ENCODE results near the gene GPR146. TPM values are rescaled to one million over a fixed set of nuclear protein-coding genes. Genes with fewer than 3 reads are reported as not detected.

The GPR146 gene
- total and polyA plus RNA-seq, 2 of the 8 experiments (the other 6 are each of a cell fraction or from before 2014, with no cell fraction given), result 1.8 to 2.7 TPM

DNA sequence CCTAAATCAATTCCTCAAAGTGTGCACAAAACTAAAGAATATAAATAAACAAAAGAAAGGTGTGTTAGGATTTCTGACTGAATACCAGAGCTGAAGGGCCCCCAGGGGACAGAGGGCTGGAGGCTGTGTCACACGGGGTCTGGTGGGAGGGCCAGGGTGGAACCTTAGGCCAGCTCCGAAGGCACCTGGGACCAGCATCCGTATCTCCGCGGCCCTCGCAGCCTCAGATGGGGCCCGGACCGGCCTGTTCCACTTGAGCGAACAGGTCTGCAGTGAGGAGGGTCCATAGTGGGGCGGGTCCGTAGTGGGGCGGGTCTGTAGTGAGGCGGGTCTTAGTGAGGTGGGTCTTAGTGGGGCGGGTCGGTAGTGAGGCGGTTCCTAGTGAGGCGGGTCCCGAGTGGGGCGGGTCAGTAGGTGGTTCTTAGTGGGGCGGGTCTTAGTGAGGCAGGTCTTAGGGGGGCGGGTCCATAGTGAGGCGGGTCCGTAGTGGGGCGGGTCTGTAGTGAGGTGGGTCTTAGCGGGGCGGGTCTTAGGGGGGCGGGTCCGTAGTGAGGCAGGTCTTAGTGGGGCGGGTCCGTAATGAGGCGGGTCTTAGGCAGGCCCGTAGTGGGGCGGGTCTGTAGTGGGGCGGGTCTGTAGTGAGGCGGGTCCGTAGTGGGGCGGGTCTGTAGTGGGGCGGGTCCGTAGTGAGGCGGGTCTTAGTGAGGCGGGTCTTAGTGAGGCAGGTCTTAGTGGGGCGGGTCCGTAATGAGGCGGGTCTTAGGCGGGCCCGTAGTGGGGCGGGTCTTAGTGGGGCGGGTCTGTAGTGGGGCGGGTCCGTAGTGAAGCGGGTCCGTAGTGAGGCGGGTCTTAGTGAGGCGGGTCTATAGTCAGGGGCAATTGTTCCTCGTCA is 15.1 kb downstream of the GPR146 start:
- no peak overlapping the region for H2BK5ac ChIP-seq (ENCODE audit: low read depth, low read length)
- no peak overlapping the region for H2BK12ac ChIP-seq (ENCODE audit: low read depth, low read length)
- H2AK5ac ChIP-seq (ENCODE audit: low read depth, low read length), result no peak overlapping the region
- H3K4ac ChIP-seq (replicated peaks; ENCODE audit: insufficient read length, low read depth, low read length), result no peak overlapping the region
- peak; percentile 75 to 93 for DNase-seq (ENCODE audit: low read depth in 1 of 2, low spot score in 2 of 2)
- no peak overlapping the region for H2BK15ac ChIP-seq (ENCODE audit: low read length)
- H3K36me3 ChIP-seq (ENCODE audit: control insufficient read depth in 2 of 4, insufficient read depth in 4 of 4, low read length in 3 of 4), result peaks cover 0 to 11% (median 0%) of the 10 kb centered on the region in 4 experiments; a peak in 1 of 8 replicates
- H3K79me1 ChIP-seq (ENCODE audit: low read depth, low read length), result peaks cover 5% of the 10 kb centered on the region; the same call in 1 of the 2 replicates
- H4K8ac ChIP-seq (ENCODE audit: extremely low read depth, insufficient read depth, low read length), result no peak overlapping the region
- H3K27me3 ChIP-seq (replicated peaks in 1 of 4; ENCODE audit: control insufficient read depth in 3 of 4, extremely low read depth in 1 of 4, insufficient read depth in 3 of 4, low read length in 3 of 4), result no peaks in the 10 kb centered on the region
- no peak overlapping the region for H4K91ac ChIP-seq (replicated peaks; ENCODE audit: insufficient read length, low read length)
- peak overlapping the region; percentile 62 to 89 for H3K4me2 ChIP-seq (ENCODE audit: insufficient read depth in 1 of 2, low read depth in 2 of 2, low read length in 2 of 2)
- POLR2A ChIA-PET (ENCODE audit: partially characterized antibody), result interaction anchor here (1.2 to 2.0 kb wide), 5 partner anchors 15 to 66 kb away, joined by 3 to 8 read pairs (median 6); partner anchors contain the start of gene GPR146
- H3K4me1 ChIP-seq (replicated peaks in 1 of 4; ENCODE audit: control insufficient read depth in 3 of 4, insufficient read depth in 4 of 4, low read length in 3 of 4), result peaks cover 0 to 17% (median 11%) of the 10 kb centered on the region in 4 experiments; a peak in 6 of 7 replicates
- peak; percentile 76 for FAIRE-seq
- no peaks in the 10 kb centered on the region for H3K9me3 ChIP-seq (ENCODE audit: insufficient read depth in 2 of 2, low read depth in 1 of 2, low read length in 1 of 2)
- no peak overlapping the region for H3K9ac ChIP-seq (replicated peaks in 1 of 4; ENCODE audit: extremely low read depth in 1 of 4, low read depth in 3 of 4, low read length in 3 of 4)
- H3K14ac ChIP-seq (ENCODE audit: insufficient read length), result no peak overlapping the region
- H2BK20ac ChIP-seq (ENCODE audit: low read length), result no peak overlapping the region
- no peak overlapping the region for H3K56ac ChIP-seq (replicated peaks; ENCODE audit: insufficient read length, low read depth, low read length)
- peak overlapping the region; percentile 15 to 55 (median 30); a peak in 7 of 8 replicates for H3K4me3 ChIP-seq (ENCODE audit: extremely low read depth in 1 of 4, insufficient read depth in 2 of 4, low read depth in 3 of 4, low read length in 4 of 4)
- no peak overlapping the region for H2AFZ ChIP-seq (ENCODE audit: low read length)
- no peaks in the 10 kb centered on the region; a peak in 1 of 4 replicates for H3K79me2 ChIP-seq (ENCODE audit: control insufficient read depth in 1 of 2, insufficient read depth in 2 of 2, low read length in 2 of 2)
- H3K18ac ChIP-seq (ENCODE audit: extremely low read depth, low read length), result no peak overlapping the region
- H4K5ac ChIP-seq (ENCODE audit: insufficient read length, low read depth, low read length), result no peak overlapping the region
- no peak overlapping the region for H3K27ac ChIP-seq (ENCODE audit: low read depth, low read length)
- no peak overlapping the region for H2BK120ac ChIP-seq (replicated peaks; ENCODE audit: low read depth, low read length)
- no peak overlapping the region for H3K23ac ChIP-seq (ENCODE audit: insufficient read length)
- CTCF ChIA-PET (ENCODE audit: partially characterized antibody), result interaction anchor here (0.5 to 8.1 kb wide), 13 partner anchors 9 to 66 kb away, joined by 3 to 76 read pairs (median 5); partner anchors contain the start of gene GPR146
- TF ChIP-seq RBBP5 (IDR thresholded peaks at IDR 0.05; ENCODE audit: borderline replicate concordance, low read depth, low read length) (no peak), CREB1 (IDR thresholded peaks at IDR 0.05) (no peak), KDM1A (IDR thresholded peaks at IDR 0.05; ENCODE audit: borderline replicate concordance, low read length) (no peak), SIN3A (conservative IDR thresholded peaks at IDR 0.05 in 1 of 2, IDR thresholded peaks at IDR 0.05 in 1 of 2; ENCODE audit: low read depth in 1 of 2, low read length in 2 of 2) (0 out of 4 replicates have a peak, but pooled peaks of 1 of the 2 experiments have one; percentile 28), KDM5A (IDR thresholded peaks at IDR 0.05; ENCODE audit: low read length) (no peak)
- WGBS, 2 experiments (ENCODE audit: extremely low coverage in 1 of 2, insufficient coverage in 1 of 2, insufficient read length in 1 of 2, insufficient replicate concordance in 2 of 2, low coverage in 1 of 2, low lambda C conversion rate in 2 of 2, missing lambda C conversion rate in 1 of 2), result 18% methylated on average over 19 of the region's 55 CpGs; no CpG with 5 or more reads in 1 of the 2 experiments
- H4K20me1 ChIP-seq (replicated peaks in 1 of 2; ENCODE audit: control insufficient read depth in 1 of 2, insufficient read depth in 2 of 2, low read length in 2 of 2), result peaks cover 8 to 11% of the 10 kb centered on the region in 2 experiments
- H3K23me2 ChIP-seq (ENCODE audit: low read depth, low read length), result no peaks in the 10 kb centered on the region; the same call in 1 of the 2 replicates

All from H1 (cell line).